Epithelial cell of esophagus (primary cell): ENCODE data around the gene LRIT2.
A peak's percentile ranks its signal among the peaks of the same experiment; 100 is the strongest.

Source experiments
- DNase-seq: peaks from one replicate; pipeline ENCODE4 v3.0.0; 2010; ENCODE audit warnings: low read depth
- H3K4me3 ChIP-seq: 2 replicates; pipeline ENCODE4 v1.5.1; 2011; ENCODE audit warnings: mild to moderate bottlenecking, low read length, control low read depth
- TF ChIP-seq, protein P1 (sequence below): IDR thresholded peaks from 2 replicates; pipeline ENCODE4 v1.5.1; 2011; ENCODE audit warnings: low read depth, mild to moderate bottlenecking, low read length, control low read depth, inconsistent platforms; ENCODE audit not compliant: insufficient read depth; ENCODE audit errors: missing control alignments

The LRIT2 gene

DNA sequence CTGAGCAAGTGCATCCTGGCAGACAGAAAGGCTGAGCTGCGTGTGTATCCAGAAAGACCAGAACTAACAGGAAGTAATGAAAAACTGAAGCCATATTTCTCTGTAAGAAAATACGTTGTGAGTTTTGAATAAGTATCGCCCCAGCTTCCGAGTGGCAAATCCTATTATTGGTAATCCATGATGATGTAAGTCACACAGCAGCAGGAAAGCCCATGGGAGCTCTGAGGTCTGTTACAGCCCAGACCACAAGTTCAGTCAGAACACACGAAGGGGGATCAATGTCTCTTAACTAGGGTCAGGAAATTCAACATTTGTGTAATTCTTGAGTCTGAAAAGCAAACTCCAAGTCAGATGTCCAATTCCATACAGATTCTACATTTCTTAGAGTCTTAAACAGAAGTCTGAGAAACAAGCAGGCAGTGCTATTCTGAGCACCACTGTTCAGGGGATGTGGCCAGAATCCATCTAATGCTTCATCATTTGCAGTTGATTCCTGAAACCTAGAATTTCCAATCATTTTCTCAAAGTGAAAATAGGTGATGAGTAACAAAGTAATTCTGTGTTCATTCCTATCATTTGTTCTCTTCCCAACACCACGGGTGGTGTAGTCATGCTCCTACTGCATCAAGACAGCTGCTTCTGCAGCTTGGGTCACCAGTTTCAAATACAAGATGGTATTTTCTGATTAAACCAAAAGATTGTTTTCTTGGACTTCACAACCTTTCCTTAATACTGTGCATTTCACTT is at the start of gene LRIT2:
Gene LRIT2, minus strand, starts transcription at position 118 of the 747 bp plus-strand sequence. Its CDS starts 24 bp downstream, at position 94.
- no peak within 1 kb of the TSS for H3K4me3 ChIP-seq
- DNase-seq, result no peak
- TF ChIP-seq, protein P1, sequence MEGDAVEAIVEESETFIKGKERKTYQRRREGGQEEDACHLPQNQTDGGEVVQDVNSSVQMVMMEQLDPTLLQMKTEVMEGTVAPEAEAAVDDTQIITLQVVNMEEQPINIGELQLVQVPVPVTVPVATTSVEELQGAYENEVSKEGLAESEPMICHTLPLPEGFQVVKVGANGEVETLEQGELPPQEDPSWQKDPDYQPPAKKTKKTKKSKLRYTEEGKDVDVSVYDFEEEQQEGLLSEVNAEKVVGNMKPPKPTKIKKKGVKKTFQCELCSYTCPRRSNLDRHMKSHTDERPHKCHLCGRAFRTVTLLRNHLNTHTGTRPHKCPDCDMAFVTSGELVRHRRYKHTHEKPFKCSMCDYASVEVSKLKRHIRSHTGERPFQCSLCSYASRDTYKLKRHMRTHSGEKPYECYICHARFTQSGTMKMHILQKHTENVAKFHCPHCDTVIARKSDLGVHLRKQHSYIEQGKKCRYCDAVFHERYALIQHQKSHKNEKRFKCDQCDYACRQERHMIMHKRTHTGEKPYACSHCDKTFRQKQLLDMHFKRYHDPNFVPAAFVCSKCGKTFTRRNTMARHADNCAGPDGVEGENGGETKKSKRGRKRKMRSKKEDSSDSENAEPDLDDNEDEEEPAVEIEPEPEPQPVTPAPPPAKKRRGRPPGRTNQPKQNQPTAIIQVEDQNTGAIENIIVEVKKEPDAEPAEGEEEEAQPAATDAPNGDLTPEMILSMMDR, result no peak

GRCh38 chr10:84270708-84271107 is 45.4 kb upstream of the LRIT2 start:
- TF ChIP-seq, protein P1, result no peak
- no peak for DNase-seq
- no peak overlapping the region for H3K4me3 ChIP-seq

DNA sequence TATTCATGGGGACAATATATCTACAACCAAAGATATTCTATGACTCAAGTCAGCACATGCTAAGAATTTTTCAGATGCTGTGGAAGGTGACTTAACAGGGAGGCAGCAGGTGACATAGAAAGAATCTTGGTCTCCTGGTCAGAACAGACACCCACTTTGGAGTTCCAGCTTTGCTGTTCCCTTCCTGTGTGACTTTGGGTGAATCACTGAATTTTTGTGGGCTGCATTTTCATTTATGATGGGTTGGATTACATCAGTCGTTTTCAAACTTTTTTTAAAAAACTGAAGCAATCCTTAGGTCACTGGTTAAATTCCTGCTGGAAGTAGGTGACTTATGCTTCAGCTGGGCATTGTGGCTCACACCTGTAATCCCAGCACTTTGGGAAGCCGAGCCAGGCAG is 44.4 kb upstream of the LRIT2 start:
- TF ChIP-seq, protein P1, result no peak
- DNase-seq, result peak; percentile 69
- no peak overlapping the region for H3K4me3 ChIP-seq

DNA sequence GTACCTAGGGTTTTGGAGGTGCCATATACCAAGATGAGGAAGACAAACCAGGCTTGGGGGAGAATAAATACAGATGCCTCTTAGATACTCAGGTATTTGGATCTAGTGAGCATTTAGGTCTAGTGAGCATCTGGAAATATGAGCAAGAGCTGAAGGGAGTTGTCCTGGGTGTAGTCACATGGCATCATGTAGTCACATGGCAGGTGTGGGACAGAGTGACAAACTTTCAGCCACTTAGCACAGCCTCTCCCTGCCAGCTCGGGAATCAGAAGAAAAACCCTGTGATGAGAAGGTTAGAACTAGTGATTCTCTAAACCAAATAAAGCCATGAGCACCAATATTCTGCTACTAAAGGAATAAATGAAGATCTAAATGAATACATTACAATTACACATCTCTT is 43.8 kb upstream of the LRIT2 start:
- no peak overlapping the region for H3K4me3 ChIP-seq
- TF ChIP-seq, protein P1, result no peak
- DNase-seq, result no peak

DNA sequence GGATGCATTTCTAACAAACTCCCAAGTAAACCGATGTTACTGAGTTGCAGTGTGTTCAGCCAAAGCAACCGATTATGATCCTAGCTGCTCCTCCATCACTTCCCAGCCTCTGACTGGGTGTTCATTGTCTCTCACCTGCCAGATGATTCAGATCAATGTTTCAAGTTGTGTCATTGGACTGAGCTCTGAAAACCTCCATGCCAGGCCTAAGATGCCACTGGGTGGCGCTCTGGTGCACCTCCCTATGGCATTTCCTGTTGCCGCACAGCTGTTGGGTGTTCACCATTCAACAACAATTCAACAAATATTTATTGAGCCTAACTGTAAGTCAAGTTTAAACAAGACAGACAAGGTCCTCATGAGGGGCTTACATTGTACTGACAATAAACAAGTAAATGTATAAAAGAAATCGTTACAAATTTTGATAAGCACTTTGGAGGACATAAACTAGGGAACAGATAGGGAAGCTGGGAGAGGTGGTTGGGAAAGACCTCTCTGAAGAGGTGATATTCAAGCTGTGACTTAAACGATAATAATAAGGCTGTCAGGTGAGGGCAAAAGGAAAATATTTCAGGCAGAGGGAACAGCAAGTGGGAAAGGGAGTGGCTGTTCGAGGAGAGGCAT is 42.3 kb upstream of the LRIT2 start:
- TF ChIP-seq, protein P1, result peak; percentile 69
- peak; percentile 81 for DNase-seq
- H3K4me3 ChIP-seq, result no peak overlapping the region

DNA sequence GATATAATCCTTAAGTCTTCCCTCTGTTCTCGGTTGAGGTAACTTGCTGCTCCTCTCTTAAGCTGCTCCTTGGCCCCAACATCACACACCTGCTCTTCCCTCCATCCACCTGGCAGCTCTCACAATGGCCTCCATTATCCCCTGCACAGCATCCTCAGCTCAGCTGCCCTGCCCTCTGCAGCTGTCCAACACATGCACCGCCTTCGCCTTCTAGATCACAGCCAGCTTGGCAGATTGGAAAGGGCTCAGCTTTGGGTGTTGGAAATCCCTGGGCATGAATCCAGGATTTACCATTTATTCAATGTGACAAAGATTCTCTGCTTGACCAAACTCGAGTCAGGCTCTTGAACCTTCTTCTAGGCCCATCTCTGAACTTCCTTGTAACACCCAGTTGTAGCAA is 40.1 kb upstream of the LRIT2 start:
- no peak for DNase-seq
- H3K4me3 ChIP-seq, result no peak overlapping the region
- TF ChIP-seq, protein P1, result no peak
